HEK293 (cell line): ENCODE results near the gene CEBPG.

Experiments
- CTCF ChIA-PET: fragments of 350-600 bp; formaldehyde crosslinking; extraction: SDS; loops from one replicate; lab custom pipeline; 2021; ENCODE audit warnings: antibody characterized with exemption; lab: Yijun Ruan, JAX
- POLR2A ChIA-PET: fragments of 300-600 bp; formaldehyde crosslinking; extraction: SDS; loops from one replicate; lab custom pipeline; 2020; ENCODE audit warnings: antibody characterized with exemption, inconsistent platforms; lab: Yijun Ruan, JAX
- H3K27ac ChIP-seq: fragments of 200-500 bp; sonication (Bioruptor generic); 2 replicates; pipeline ENCODE4 v1.5.1; 2014; ENCODE audit warnings: low read depth, low read length, control low read depth, inconsistent platforms; ENCODE audit errors: extremely low read depth
- H3K36me3 ChIP-seq, 2 experiments: fragments of 200-500 bp in 1 of 2; sonication (Bioruptor generic) in 1 of 2; 1 replicate in 1 of 2; 2 replicates in 1 of 2; pipeline ENCODE4 v1.5.1; 2014 to 2017; ENCODE audit warnings: inconsistent platforms in 2 of 2, low read length in 2 of 2; ENCODE audit not compliant: control insufficient read depth in 2 of 2, insufficient read depth in 1 of 2
- H3K4me1 ChIP-seq: fragments of 200-500 bp; sonication (Bioruptor generic); 2 replicates; pipeline ENCODE4 v1.5.1; 2014; ENCODE audit warnings: mild to moderate bottlenecking, low read length, inconsistent platforms; ENCODE audit not compliant: control insufficient read depth, insufficient read depth
- H3K4me3 ChIP-seq: 2 replicates; pipeline ENCODE4 v1.5.1; 2011; ENCODE audit warnings: low read depth, mild to moderate bottlenecking, control low read depth, low read length, moderate library complexity
- H3K9me3 ChIP-seq: fragments of 200-500 bp; sonication (Bioruptor generic); 2 replicates; pipeline ENCODE4 v1.5.1; 2014; ENCODE audit warnings: low read depth, low read length, inconsistent platforms; ENCODE audit not compliant: control insufficient read depth, insufficient read depth
- HOXC10 ChIP-seq: sonication (generic); formaldehyde crosslinking; IDR thresholded peaks from 2 replicates; pipeline ENCODE4 v1.8.1; 2023; ENCODE audit warnings: mild to moderate bottlenecking, missing genetic modification reagents
- HOXD13 ChIP-seq: sonication (generic); formaldehyde crosslinking; IDR thresholded peaks from 2 replicates; pipeline ENCODE4 v1.8.0; 2022; ENCODE audit warnings: missing genetic modification reagents, borderline replicate concordance
- MZF1 ChIP-seq: fragments of 450-650 bp; formaldehyde crosslinking; IDR thresholded peaks from 2 replicates; pipeline ENCODE4 v1.5.1; 2017; ENCODE audit warnings: missing biosample characterization, missing genetic modification characterization, borderline replicate concordance
- WT1 ChIP-seq: fragments of 450-650 bp; formaldehyde crosslinking; IDR thresholded peaks from 2 replicates; pipeline ENCODE4 v1.5.1; 2016; ENCODE audit warnings: missing biosample characterization, missing genetic modification characterization
- ZBTB10 ChIP-seq: fragments of 450-650 bp; formaldehyde crosslinking; IDR thresholded peaks from 2 replicates; pipeline ENCODE4 v1.5.1; 2016; ENCODE audit warnings: missing biosample characterization, missing genetic modification characterization
- ZBTB17 ChIP-seq: fragments of 450-650 bp; formaldehyde crosslinking; IDR thresholded peaks from 2 replicates; pipeline ENCODE4 v1.5.1; 2016; ENCODE audit warnings: missing biosample characterization, missing genetic modification characterization
- ZBTB21 ChIP-seq: fragments of 450-650 bp; formaldehyde crosslinking; IDR thresholded peaks from 2 replicates; pipeline ENCODE4 v1.5.1; 2017; ENCODE audit warnings: missing biosample characterization, missing genetic modification characterization
- ZBTB6 ChIP-seq: fragments of 450-650 bp; formaldehyde crosslinking; IDR thresholded peaks from 2 replicates; pipeline ENCODE4 v1.5.1; 2017; ENCODE audit warnings: missing biosample characterization, missing genetic modification characterization
- ZBTB8A ChIP-seq: fragments of 450-650 bp; formaldehyde crosslinking; IDR thresholded peaks from 2 replicates; pipeline ENCODE4 v1.5.1; 2016; ENCODE audit warnings: missing biosample characterization, missing genetic modification characterization
- ZIC2 ChIP-seq: fragments of 450-650 bp; formaldehyde crosslinking; IDR thresholded peaks from 2 replicates; pipeline ENCODE4 v1.5.1; 2016; ENCODE audit warnings: missing biosample characterization, missing genetic modification characterization
- ZNF121 ChIP-seq: fragments of 450-650 bp; formaldehyde crosslinking; IDR thresholded peaks from 2 replicates; pipeline ENCODE4 v1.5.1; 2016; ENCODE audit warnings: missing biosample characterization, missing genetic modification characterization
- ZNF223 ChIP-seq: fragments of 450-650 bp; formaldehyde crosslinking; IDR thresholded peaks from 2 replicates; pipeline ENCODE4 v1.5.1; 2016; ENCODE audit warnings: missing biosample characterization, missing genetic modification characterization
- ZNF24 ChIP-seq: fragments of 450-650 bp; formaldehyde crosslinking; IDR thresholded peaks from 2 replicates; pipeline ENCODE4 v1.5.1; 2016; ENCODE audit warnings: missing biosample characterization, missing genetic modification characterization
- ZNF266 ChIP-seq: fragments of 450-650 bp; formaldehyde crosslinking; IDR thresholded peaks from 2 replicates; pipeline ENCODE4 v1.5.1; 2016; ENCODE audit warnings: missing biosample characterization, missing genetic modification characterization, low read depth
- ZNF398 ChIP-seq: fragments of 450-650 bp; formaldehyde crosslinking; IDR thresholded peaks from 2 replicates; pipeline ENCODE4 v1.5.1; 2017; ENCODE audit warnings: missing biosample characterization, missing genetic modification characterization
- ZNF558 ChIP-seq: fragments of 450-650 bp; formaldehyde crosslinking; IDR thresholded peaks from 2 replicates; pipeline ENCODE4 v1.5.1; 2016; ENCODE audit warnings: missing biosample characterization, missing genetic modification characterization
- ZNF76 ChIP-seq: fragments of 450-650 bp; formaldehyde crosslinking; IDR thresholded peaks from 2 replicates; pipeline ENCODE4; 2016; ENCODE audit warnings: low read depth, missing biosample characterization, missing genetic modification characterization, borderline replicate concordance
- TF ChIP-seq, protein P1 (sequence below): fragments of 450-650 bp; formaldehyde crosslinking; IDR thresholded peaks from 2 replicates; pipeline ENCODE4 v1.5.1; 2017; ENCODE audit warnings: missing biosample characterization, mild to moderate bottlenecking, missing genetic modification characterization, moderate library complexity
- TF ChIP-seq, protein P2 (sequence below): fragments of 450-650 bp; formaldehyde crosslinking; IDR thresholded peaks from 2 replicates; pipeline ENCODE4 v1.5.1; 2017; ENCODE audit warnings: missing biosample characterization, missing genetic modification characterization
- TF ChIP-seq, protein P3 (sequence below): fragments of 450-650 bp; formaldehyde crosslinking; IDR thresholded peaks from 2 replicates; pipeline ENCODE4 v1.5.1; 2016; ENCODE audit warnings: missing biosample characterization, missing genetic modification characterization

Gene CEBPG

GRCh38 chr19:33347300-33347699 is 26.2 kb upstream of the CEBPG start:
- Histone ChIP-seq H3K36me3 (no peaks in the 10 kb centered on the region), H3K27ac (no peak overlapping the region), H3K4me1 (peaks cover 21% of the 10 kb centered on the region), H3K4me3 (no peak overlapping the region), H3K9me3 (no peaks in the 10 kb centered on the region; the same call in 1 of the 2 replicates)
- ChIA-PET POLR2A (interaction anchor here (0.6 to 2.1 kb wide), 2 partner anchors 18 to 27 kb away, joined by 3 to 12 read pairs; partner anchors contain the start of gene CEBPG), CTCF (interaction anchor here (0.6 kb wide), 2 partner anchors 14 to 432 kb away, joined by 3 read pairs; no protein-coding TSS in a partner anchor)
- TF ChIP-seq ZIC2 (tag by site-specific recombination) (0 out of 2 replicates have a peak, but pooled peaks have one; percentile 20), ZNF266 (tag by site-specific recombination) (0 out of 2 replicates have a peak, but pooled peaks have one; percentile 2), ZBTB6 (tag by site-specific recombination) (no peak)
- TF ChIP-seq, all 188 proteins: peak for 2

- peak overlapping the region; percentile 40 for H3K27ac ChIP-seq
- H3K4me3 ChIP-seq: no peak overlapping the region
- peaks cover 21% of the 10 kb centered on the region for H3K4me1 ChIP-seq
- H3K36me3 ChIP-seq: no peaks in the 10 kb centered on the region; a peak in 1 of 3 replicates
- no peaks in the 10 kb centered on the region; the same call in 1 of the 2 replicates for H3K9me3 ChIP-seq
- ChIA-PET CTCF (interaction anchor here (0.5 to 2.3 kb wide), 14 partner anchors 8 to 889 kb away, joined by 3 to 10 read pairs (median 4); no protein-coding TSS in a partner anchor), POLR2A (interaction anchor here (1.0 to 2.1 kb wide), 4 partner anchors 10 to 46 kb away, joined by 3 to 12 read pairs (median 4); partner anchors contain the start of genes CEBPA and CEBPG)
- TF ChIP-seq ZBTB21 (tag by site-specific recombination) (peak; percentile 37; the same call in 1 of the 2 replicates), ZNF121 (tag by site-specific recombination) (peak; percentile 49; the same call in 1 of the 2 replicates), ZNF558 (tag by site-specific recombination) (peak; percentile 53; the same call in 1 of the 2 replicates), ZNF223 (tag by site-specific recombination) (0 out of 2 replicates have a peak, but pooled peaks have one; percentile 62), HOXC10 (CRISPR knock-in tag) (no peak), ZBTB17 (peak; percentile 94), ZNF398 (tag by site-specific recombination) (0 out of 2 replicates have a peak, but pooled peaks have one; percentile 31), MZF1 (tag by site-specific recombination) (no peak), ZNF76 (tag by site-specific recombination) (peak; percentile 27; the same call in 1 of the 2 replicates), HOXD13 (no peak), ZIC2 (tag by site-specific recombination) (peak; percentile 84), ZBTB8A (tag by site-specific recombination) (peak; percentile 53), ZBTB10 (tag by site-specific recombination) (peak; percentile 36; the same call in 1 of the 2 replicates), ZNF24 (0 out of 2 replicates have a peak, but pooled peaks have one; percentile 24), WT1 (tag by site-specific recombination) (no peak)
- TF ChIP-seq, protein P1, sequence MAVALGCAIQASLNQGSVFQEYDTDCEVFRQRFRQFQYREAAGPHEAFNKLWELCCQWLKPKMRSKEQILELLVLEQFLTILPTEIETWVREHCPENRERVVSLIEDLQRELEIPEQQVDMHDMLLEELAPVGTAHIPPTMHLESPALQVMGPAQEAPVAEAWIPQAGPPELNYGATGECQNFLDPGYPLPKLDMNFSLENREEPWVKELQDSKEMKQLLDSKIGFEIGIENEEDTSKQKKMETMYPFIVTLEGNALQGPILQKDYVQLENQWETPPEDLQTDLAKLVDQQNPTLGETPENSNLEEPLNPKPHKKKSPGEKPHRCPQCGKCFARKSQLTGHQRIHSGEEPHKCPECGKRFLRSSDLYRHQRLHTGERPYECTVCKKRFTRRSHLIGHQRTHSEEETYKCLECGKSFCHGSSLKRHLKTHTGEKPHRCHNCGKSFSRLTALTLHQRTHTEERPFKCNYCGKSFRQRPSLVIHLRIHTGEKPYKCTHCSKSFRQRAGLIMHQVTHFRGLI: peak; percentile 97
- TF ChIP-seq, protein P2, sequence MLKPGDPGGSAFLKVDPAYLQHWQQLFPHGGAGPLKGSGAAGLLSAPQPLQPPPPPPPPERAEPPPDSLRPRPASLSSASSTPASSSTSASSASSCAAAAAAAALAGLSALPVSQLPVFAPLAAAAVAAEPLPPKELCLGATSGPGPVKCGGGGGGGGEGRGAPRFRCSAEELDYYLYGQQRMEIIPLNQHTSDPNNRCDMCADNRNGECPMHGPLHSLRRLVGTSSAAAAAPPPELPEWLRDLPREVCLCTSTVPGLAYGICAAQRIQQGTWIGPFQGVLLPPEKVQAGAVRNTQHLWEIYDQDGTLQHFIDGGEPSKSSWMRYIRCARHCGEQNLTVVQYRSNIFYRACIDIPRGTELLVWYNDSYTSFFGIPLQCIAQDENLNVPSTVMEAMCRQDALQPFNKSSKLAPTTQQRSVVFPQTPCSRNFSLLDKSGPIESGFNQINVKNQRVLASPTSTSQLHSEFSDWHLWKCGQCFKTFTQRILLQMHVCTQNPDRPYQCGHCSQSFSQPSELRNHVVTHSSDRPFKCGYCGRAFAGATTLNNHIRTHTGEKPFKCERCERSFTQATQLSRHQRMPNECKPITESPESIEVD (tag by site-specific recombination): peak; percentile 46; the same call in 1 of the 2 replicates
- TF ChIP-seq, protein P3, sequence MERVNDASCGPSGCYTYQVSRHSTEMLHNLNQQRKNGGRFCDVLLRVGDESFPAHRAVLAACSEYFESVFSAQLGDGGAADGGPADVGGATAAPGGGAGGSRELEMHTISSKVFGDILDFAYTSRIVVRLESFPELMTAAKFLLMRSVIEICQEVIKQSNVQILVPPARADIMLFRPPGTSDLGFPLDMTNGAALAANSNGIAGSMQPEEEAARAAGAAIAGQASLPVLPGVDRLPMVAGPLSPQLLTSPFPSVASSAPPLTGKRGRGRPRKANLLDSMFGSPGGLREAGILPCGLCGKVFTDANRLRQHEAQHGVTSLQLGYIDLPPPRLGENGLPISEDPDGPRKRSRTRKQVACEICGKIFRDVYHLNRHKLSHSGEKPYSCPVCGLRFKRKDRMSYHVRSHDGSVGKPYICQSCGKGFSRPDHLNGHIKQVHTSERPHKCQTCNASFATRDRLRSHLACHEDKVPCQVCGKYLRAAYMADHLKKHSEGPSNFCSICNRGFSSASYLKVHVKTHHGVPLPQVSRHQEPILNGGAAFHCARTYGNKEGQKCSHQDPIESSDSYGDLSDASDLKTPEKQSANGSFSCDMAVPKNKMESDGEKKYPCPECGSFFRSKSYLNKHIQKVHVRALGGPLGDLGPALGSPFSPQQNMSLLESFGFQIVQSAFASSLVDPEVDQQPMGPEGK: peak; percentile 47; the same call in 1 of the 2 replicates
These were observed 25.1 kb upstream of the CEBPG start for GRCh38 chr19:33348301-33349010.
